A549 (cell line): ENCODE measurements around the gene AP2A2. TPM values are rescaled to one million over a fixed set of nuclear protein-coding genes. Genes with fewer than 3 reads are reported as not detected.

Experiments used
- ATAC-seq, 2 experiments: fragments of 200-7000 bp in 1 of 2; fragments of >200 bp in 1 of 2; cut with Nextera tagmentation in 1 of 2; cut with Tn5 transposase in 1 of 2; 3 replicates each; pipeline versions ENCODE4 v1.8.0 to v1.9.1; 2018 to 2020; ENCODE audit warnings: mild to moderate bottlenecking in 1 of 2, moderate library complexity in 1 of 2
- CTCF ChIA-PET: fragments of 300-600 bp; sonication (Branson Sonifier 250); formaldehyde crosslinking; extraction: SDS; loops from one replicate; lab custom pipeline; 2021; ENCODE audit warnings: antibody characterized with exemption, inconsistent platforms; lab: Yijun Ruan, JAX
- POLR2A ChIA-PET: fragments of 350-600 bp; formaldehyde crosslinking; extraction: SDS; loops from one replicate; lab custom pipeline; 2021; ENCODE audit warnings: antibody characterized with exemption, inconsistent platforms; lab: Yijun Ruan, JAX
- DNase-seq, 2 experiments: peaks; one replicate each; pipeline versions ENCODE4 v3.0.0 to v3.0.0-alpha.2; 2011 to 2016; ENCODE audit warnings: low read depth in 1 of 2, low spot score in 1 of 2
- FAIRE-seq: peaks from 2 replicates; lab custom pipeline; 2011; peaks lifted over from hg19 to GRCh38; lab: Jason Lieb, UNC
- H3K27ac ChIP-seq, 2 experiments: fragments of >200 bp; sonication (Bioruptor Twin); formaldehyde crosslinking; 3 replicates each; pipeline ENCODE4 v1.5.1; 2016 to 2017
- H3K4me1 ChIP-seq: fragments of >200 bp; sonication (Bioruptor Twin); formaldehyde crosslinking; 3 replicates; pipeline ENCODE4 v1.6.1; 2016
- H3K4me2 ChIP-seq: fragments of >200 bp; sonication (Bioruptor Twin); formaldehyde crosslinking; 3 replicates; pipeline ENCODE4 v1.6.1; 2016
- H3K4me3 ChIP-seq: fragments of >200 bp; sonication (Bioruptor Twin); formaldehyde crosslinking; 3 replicates; pipeline ENCODE4 v1.5.1; 2016
- H3K9me3 ChIP-seq: fragments of >200 bp; sonication (Bioruptor Twin); formaldehyde crosslinking; 3 replicates; pipeline ENCODE4 v1.6.1; 2016
- EP300 ChIP-seq, 2 experiments: fragments of >200 bp; sonication (Bioruptor Twin); formaldehyde crosslinking; IDR thresholded peaks; 2 replicates in 1 of 2; 3 replicates in 1 of 2; pipeline ENCODE4 v1.6.1; 2016 to 2017
- HDAC2 ChIP-seq: fragments of 200-600 bp; sonication (generic); IDR thresholded peaks from 2 replicates; pipeline ENCODE4 v1.6.1; 2016
- KDM1A ChIP-seq: fragments of 200-600 bp; sonication (generic); IDR thresholded peaks from 2 replicates; pipeline ENCODE4 v1.6.1; 2016; ENCODE audit warnings: low read depth, mild to moderate bottlenecking
- KDM5A ChIP-seq: fragments of 200-600 bp; sonication (generic); IDR thresholded peaks from 2 replicates; pipeline ENCODE4 v1.6.1; 2016; ENCODE audit warnings: antibody characterized with exemption, mild to moderate bottlenecking
- NR3C1 ChIP-seq: fragments of >200 bp; sonication (Bioruptor Twin); formaldehyde crosslinking; IDR thresholded peaks from 3 replicates; pipeline ENCODE4 v1.6.1; 2017
- POLR2A ChIP-seq: IDR thresholded peaks from 2 replicates; pipeline ENCODE4 v1.6.1; 2012; ENCODE audit warnings: mild to moderate bottlenecking, low read length
- POLR2AphosphoS2 ChIP-seq: conservative IDR thresholded peaks from 2 replicates; pipeline ENCODE4 v1.6.1; 2012; ENCODE audit warnings: low read length, improper control_type of control experiment, inconsistent platforms
- RAD21 ChIP-seq, 2 experiments: fragments of >200 bp in 1 of 2; sonication (Bioruptor Twin) in 1 of 2; formaldehyde crosslinking in 1 of 2; IDR thresholded peaks in 1 of 2; conservative IDR thresholded peaks in 1 of 2; 2 replicates in 1 of 2; 3 replicates in 1 of 2; pipeline ENCODE4 v1.6.1; 2012 to 2018; ENCODE audit warnings: inconsistent platforms in 1 of 2
- REST ChIP-seq: fragments of 200-600 bp; sonication (generic); IDR thresholded peaks from 2 replicates; pipeline ENCODE4 v1.6.1; 2016; ENCODE audit warnings: antibody characterized with exemption, mild to moderate bottlenecking, moderate library complexity
- RFX5 ChIP-seq: fragments of 450-650 bp; IDR thresholded peaks from 2 replicates; pipeline ENCODE4 v1.7.1; 2014; ENCODE audit warnings: antibody characterized with exemption, mild to moderate bottlenecking, moderate library complexity
- TFCP2L1 ChIP-seq: fragments of 250-450 bp; sonication (Bioruptor Pico); IDR thresholded peaks from 2 replicates; pipeline ENCODE4 v1.5.0; 2021; ENCODE audit warnings: mild to moderate bottlenecking
- ZC3H11A ChIP-seq: fragments of 450-650 bp; IDR thresholded peaks from 2 replicates; pipeline ENCODE4 v1.6.1; 2014; ENCODE audit warnings: antibody characterized with exemption, mild to moderate bottlenecking
- ZFP36 ChIP-seq: fragments of 450-650 bp; IDR thresholded peaks from 2 replicates; pipeline ENCODE4 v1.6.1; 2014; ENCODE audit warnings: borderline replicate concordance; ENCODE audit not compliant: partially characterized antibody
- WGBS: methylation state at CpG from one replicate; pipeline ENCODE4 v1.1.6; 2017; ENCODE audit errors: missing lambda C conversion rate; 5-methylcytosine and 5-hydroxymethylcytosine counted together
- polyA plus RNA-seq, 4 experiments: library from polyadenylated mRNA; depleted of rRNA in 3 of 4; stranded (reverse); fragments of >200 nt; fragmentation: RNase III in 1 of 4; extraction: RNeasy Plus Mini Kit Qiagen cat#74134 plus additional on column Dnase treatment in 1 of 4; gene quantifications; 2 replicates in 3 of 4; 3 replicates in 1 of 4; pipeline ENCODE4 v1.2.3, GENCODE V29; 2011 to 2017
- TF ChIP-seq, protein P1 (sequence below): IDR thresholded peaks from 2 replicates; pipeline ENCODE4 v1.6.1; 2012
- TF ChIP-seq, protein P2 (sequence below): fragments of 150-350 bp; IDR thresholded peaks from 2 replicates; pipeline ENCODE4 v1.6.1; 2014; ENCODE audit warnings: low read depth, mild to moderate bottlenecking, low read length
- TF ChIP-seq, protein P3 (sequence below): IDR thresholded peaks from 2 replicates; pipeline ENCODE4 v1.6.1; 2012; ENCODE audit warnings: low read depth, borderline replicate concordance

The AP2A2 gene
- polyA plus RNA-seq, 2 of the 4 experiments (the other 2 are of a cell fraction) = 39.4 to 60.4 TPM

GRCh38 chr11:1037506-1038055, 111.9 kb downstream of the AP2A2 start:
- 75% methylated on average over 11 of the region's 26 CpGs for WGBS
- H3K4me1 ChIP-seq = peaks cover 13% of the 10 kb centered on the region
- POLR2A ChIA-PET = no interaction called here
- CTCF ChIA-PET = interaction anchor here (0.6 to 4.0 kb wide), 3 partner anchors 13 to 189 kb away, joined by 3 to 30 read pairs (median 3); no protein-coding TSS in a partner anchor
- no peak overlapping the region for H3K4me3 ChIP-seq
- TF ChIP-seq, protein P1, sequence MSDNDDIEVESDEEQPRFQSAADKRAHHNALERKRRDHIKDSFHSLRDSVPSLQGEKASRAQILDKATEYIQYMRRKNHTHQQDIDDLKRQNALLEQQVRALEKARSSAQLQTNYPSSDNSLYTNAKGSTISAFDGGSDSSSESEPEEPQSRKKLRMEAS = no peak
- TF ChIP-seq ZFP36 = no peak
- TF ChIP-seq, protein P2, sequence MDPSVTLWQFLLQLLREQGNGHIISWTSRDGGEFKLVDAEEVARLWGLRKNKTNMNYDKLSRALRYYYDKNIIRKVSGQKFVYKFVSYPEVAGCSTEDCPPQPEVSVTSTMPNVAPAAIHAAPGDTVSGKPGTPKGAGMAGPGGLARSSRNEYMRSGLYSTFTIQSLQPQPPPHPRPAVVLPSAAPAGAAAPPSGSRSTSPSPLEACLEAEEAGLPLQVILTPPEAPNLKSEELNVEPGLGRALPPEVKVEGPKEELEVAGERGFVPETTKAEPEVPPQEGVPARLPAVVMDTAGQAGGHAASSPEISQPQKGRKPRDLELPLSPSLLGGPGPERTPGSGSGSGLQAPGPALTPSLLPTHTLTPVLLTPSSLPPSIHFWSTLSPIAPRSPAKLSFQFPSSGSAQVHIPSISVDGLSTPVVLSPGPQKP = no peak
- no peak for TF ChIP-seq REST
- no peak for TF ChIP-seq NR3C1
- TF ChIP-seq POLR2A = no peak
- H3K4me2 ChIP-seq = no peak overlapping the region
- no peaks in the 10 kb centered on the region for H3K9me3 ChIP-seq
- FAIRE-seq (no peak), ATAC-seq (no peak), DNase-seq (no peak)
- no peak overlapping the region for H3K27ac ChIP-seq

DNA sequence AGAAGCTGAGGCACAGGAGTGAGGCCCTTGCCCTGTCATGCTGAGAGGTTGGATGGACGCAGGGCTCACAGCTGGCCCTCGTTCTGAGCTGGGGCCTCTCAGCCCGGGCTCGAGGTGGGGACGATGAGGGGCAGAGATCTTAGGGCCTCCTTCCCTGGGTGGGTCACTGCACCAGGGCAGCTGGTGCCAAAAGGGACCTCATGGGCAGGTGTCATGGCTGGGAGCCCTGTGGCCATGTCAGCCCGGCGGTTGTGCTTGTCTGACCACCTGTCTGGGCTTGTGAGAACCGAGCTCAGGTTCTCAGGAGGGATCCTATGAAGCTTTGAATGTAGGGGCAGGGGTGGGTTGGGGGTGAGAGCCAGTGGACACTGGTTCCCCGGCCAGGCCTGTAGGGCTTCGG, 112.7 kb downstream of the AP2A2 start:
- POLR2A ChIA-PET = no interaction called here

More for the DNA sequence above, 112.7 kb downstream of the AP2A2 start:
- Histone ChIP-seq H3K27ac (no peak overlapping the region), H3K4me1 (peaks cover 13% of the 10 kb centered on the region), H3K4me2 (no peak overlapping the region), H3K9me3 (no peaks in the 10 kb centered on the region), H3K4me3 (no peak overlapping the region)
- 67% methylated on average over 7 of the region's 10 CpGs for whole genome bisulfite sequencing
- ATAC-seq (no peak), FAIRE-seq (no peak), DNase-seq (no peak)
- no peak for TF ChIP-seq KDM5A
- no peak for TF ChIP-seq ZFP36
- TF ChIP-seq REST = no peak
- TF ChIP-seq POLR2AphosphoS2 = no peak
- no peak for TF ChIP-seq EP300 (IDR thresholded peaks at IDR 0.05)
- TF ChIP-seq, protein P2 = no peak
- TF ChIP-seq, protein P3, sequence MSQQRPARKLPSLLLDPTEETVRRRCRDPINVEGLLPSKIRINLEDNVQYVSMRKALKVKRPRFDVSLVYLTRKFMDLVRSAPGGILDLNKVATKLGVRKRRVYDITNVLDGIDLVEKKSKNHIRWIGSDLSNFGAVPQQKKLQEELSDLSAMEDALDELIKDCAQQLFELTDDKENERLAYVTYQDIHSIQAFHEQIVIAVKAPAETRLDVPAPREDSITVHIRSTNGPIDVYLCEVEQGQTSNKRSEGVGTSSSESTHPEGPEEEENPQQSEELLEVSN = no peak
- TF ChIP-seq KDM1A = no peak
- no peak for TF ChIP-seq RFX5
- TF ChIP-seq HDAC2 = no peak
- TF ChIP-seq ZC3H11A = no peak
- TF ChIP-seq RAD21 (conservative IDR thresholded peaks at IDR 0.05 in 1 of 2, IDR thresholded peaks at IDR 0.05 in 1 of 2) = no peak
- no peak for TF ChIP-seq TFCP2L1 (CRISPR knock-in tag)
- CTCF ChIA-PET = interaction anchor here (0.6 to 4.0 kb wide), 3 partner anchors 12 to 190 kb away, joined by 3 to 30 read pairs (median 3); no protein-coding TSS in a partner anchor
